Measurements from ENCODE around the gene POLE. TPM values are rescaled to one million over a fixed set of nuclear protein-coding genes. Genes with fewer than 3 reads are reported as not detected.

The POLE gene
- total and polyA plus RNA-seq, 2 of the 4 experiments (the other 2 are of a cell fraction), result 17.2 to 20.7 TPM

- no peak for DNase-seq
- POLR2A ChIA-PET (ENCODE audit: unreplicated experiment), result no interaction called here
- dilution Hi-C loops (cut with HindIII; ENCODE audit: low sequenced_read_pairs, unreplicated experiment), result no loop called here
Measured at GRCh38 chr12:132624910-132625630, 62.1 kb downstream of the POLE start.

More at GRCh38 chr12:132624910-132625630, 62.1 kb downstream of the POLE start:
- Histone ChIP-seq H2BK5ac (ENCODE audit: low read depth, low read length, poor library complexity, severe bottlenecking) (no peak overlapping the region), H3K18ac (ENCODE audit: low read depth, low read length) (no peak overlapping the region), H3K9ac (ENCODE audit: low read depth, low read length) (no peak overlapping the region), H4K5ac (ENCODE audit: low read depth, low read length) (no peak overlapping the region), H3K4me1 (ENCODE audit: control insufficient read depth, insufficient read depth, low read length) (peaks cover 12% of the 10 kb centered on the region), H3K56ac (ENCODE audit: extremely low read depth, insufficient read depth, low read length) (no peak overlapping the region), H3K4ac (ENCODE audit: low read depth, low read length) (no peak overlapping the region), H2BK15ac (ENCODE audit: low read depth, low read length) (no peak overlapping the region), H2AK5ac (ENCODE audit: low read depth, low read length) (no peak overlapping the region), H3K9me3 (ENCODE audit: control insufficient read depth, insufficient read depth, low read length) (no peaks in the 10 kb centered on the region), H4K20me1 (ENCODE audit: insufficient read depth, low read length) (no peaks in the 10 kb centered on the region; the same call in 1 of the 2 replicates), H2BK20ac (ENCODE audit: low read depth, low read length) (no peak overlapping the region), H3K14ac (replicated peaks; ENCODE audit: low read depth, low read length) (no peak overlapping the region), H4K91ac (ENCODE audit: insufficient read depth, low read depth, low read length) (no peak overlapping the region), H3K4me3 (ENCODE audit: insufficient read depth, low read depth, low read length) (no peak overlapping the region), H3K27me3 (ENCODE audit: control insufficient read depth, insufficient read depth, low read length) (peaks cover 2% of the 10 kb centered on the region; the same call in 1 of the 2 replicates), H2AFZ (replicated peaks; ENCODE audit: low read length, poor library complexity) (no peak overlapping the region), H3K27ac (ENCODE audit: insufficient read depth, low read length) (no peak overlapping the region), H2AK9ac (replicated peaks; ENCODE audit: low read depth, low read length, poor library complexity) (peak overlapping the region; percentile 55), H3K79me1 (ENCODE audit: low read depth in 1 of 2, low read length in 2 of 2) (no peaks in the 10 kb centered on the region; a peak in 1 of 4 replicates), H3K23ac (ENCODE audit: low read depth, low read length) (no peak overlapping the region), H3K4me2 (ENCODE audit: low read depth, low read length) (no peak overlapping the region), H3K36me3 (ENCODE audit: control insufficient read depth, insufficient read depth, low read length) (peaks cover 11% of the 10 kb centered on the region), H2BK120ac (ENCODE audit: low read depth, low read length) (no peak overlapping the region), H4K8ac (ENCODE audit: low read depth in 2 of 2, low read length in 2 of 2) (no peak overlapping the region), H3K9me1 (ENCODE audit: insufficient read depth, low read length) (peaks cover 7% of the 10 kb centered on the region; the same call in 1 of the 2 replicates)
- TF ChIP-seq CEBPB (IDR thresholded peaks at IDR 0.05; ENCODE audit: low read depth, low read length) (no peak), MAZ (IDR thresholded peaks at IDR 0.05; ENCODE audit: borderline replicate concordance, low read depth, low read length) (no peak)
- no peak for ATAC-seq (ENCODE audit: low read depth)
- in situ Hi-C loops (cut with MboI; ENCODE audit: low sequenced_read_pairs), result no loop called here
- BruUV-seq (replicated peaks), result no TSS peak
- intact Hi-C loops (cut with micrococcal nuclease), result no loop called here
- 91% methylated on average over 23 of the region's 32 CpGs; no CpG with 5 or more reads in 1 of the 2 experiments for WGBS, 2 experiments (ENCODE audit: extremely low coverage in 2 of 2, insufficient read length in 1 of 2)
- CTCF ChIA-PET, result no interaction called here

All from IMR-90 (cell line).